ENCODE data around the gene MAPK8IP3.

Gene MAPK8IP3

GRCh38 chr16:1670866-1671265 is 35.1 kb upstream of the MAPK8IP3 start:
- Histone ChIP-seq H3K4me1 (ENCODE audit: insufficient read depth, insufficient read length) (no peaks in the 10 kb centered on the region), H3K4me3 (ENCODE audit: insufficient read length, low read depth) (no peak overlapping the region), H3K9me3 (ENCODE audit: insufficient read depth, low read length) (no peaks in the 10 kb centered on the region), H3K9ac (ENCODE audit: insufficient read length, low read depth) (no peak overlapping the region), H3K27me3 (ENCODE audit: insufficient read depth, insufficient read length) (no peaks in the 10 kb centered on the region), H3K36me3 (ENCODE audit: insufficient read depth, insufficient read length, low read length) (peaks cover 97% of the 10 kb centered on the region)
- DNase-seq (ENCODE audit: low read depth, low spot score) = no peak
- TF ChIP-seq ZNF274 (IDR thresholded peaks at IDR 0.05; ENCODE audit: low read depth, low read length) = no peak
- TF ChIP-seq SUZ12 (IDR thresholded peaks at IDR 0.05; ENCODE audit: extremely low read depth, insufficient read depth, insufficient read length) = no peak
- TF ChIP-seq YY1 (IDR thresholded peaks at IDR 0.05; ENCODE audit: insufficient read depth, insufficient read length) = no peak

DNA sequence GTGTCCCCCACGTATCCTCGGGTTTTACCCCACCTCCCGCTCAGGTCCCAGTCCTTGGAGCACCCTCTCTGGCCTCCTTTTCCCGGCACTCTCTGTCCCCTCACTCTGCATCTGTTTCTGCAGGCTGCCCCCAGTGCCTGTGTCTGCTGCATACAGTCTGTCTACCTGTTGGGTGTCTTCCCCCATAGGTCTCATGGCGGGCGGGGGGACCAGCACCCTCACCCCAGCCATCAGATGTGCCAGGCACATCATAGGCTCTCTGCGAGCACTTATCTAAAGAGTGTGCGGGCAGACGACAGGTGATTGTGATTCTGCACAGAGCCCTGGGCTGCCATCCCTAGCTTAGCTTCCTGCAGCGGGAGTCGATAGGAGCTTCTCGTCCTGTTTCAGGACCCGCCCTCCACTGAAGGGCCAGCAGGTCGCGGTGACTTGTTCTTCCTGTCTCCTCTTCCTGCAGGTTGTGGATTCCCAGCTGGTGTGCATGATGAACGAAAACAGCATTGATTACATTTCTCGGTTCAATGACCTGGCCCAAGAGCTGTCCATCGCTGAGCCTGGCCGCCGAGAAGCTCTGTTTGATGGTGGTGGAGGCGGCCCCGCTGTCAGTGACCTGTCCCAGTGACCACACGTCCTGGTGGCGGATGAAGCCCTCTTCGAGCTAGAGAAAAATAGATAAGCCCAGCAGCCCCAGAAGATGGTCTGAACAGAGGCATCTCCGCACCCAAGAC is 32.4 kb upstream of the MAPK8IP3 start:
- Histone ChIP-seq H3K27me3 (ENCODE audit: insufficient read depth, insufficient read length) (no peaks in the 10 kb centered on the region), H3K9ac (ENCODE audit: insufficient read length, low read depth) (no peak overlapping the region), H3K36me3 (ENCODE audit: insufficient read depth, insufficient read length, low read length) (peaks cover 73% of the 10 kb centered on the region), H3K4me3 (ENCODE audit: insufficient read length, low read depth) (no peak overlapping the region), H3K4me1 (ENCODE audit: insufficient read depth, insufficient read length) (no peaks in the 10 kb centered on the region), H3K9me3 (ENCODE audit: insufficient read depth, low read length) (no peaks in the 10 kb centered on the region)
- DNase-seq (ENCODE audit: low read depth, low spot score) = no peak
- TF ChIP-seq YY1 (IDR thresholded peaks at IDR 0.05; ENCODE audit: insufficient read depth, insufficient read length) (no peak), ZNF274 (IDR thresholded peaks at IDR 0.05; ENCODE audit: low read depth, low read length) (no peak), SUZ12 (IDR thresholded peaks at IDR 0.05; ENCODE audit: extremely low read depth, insufficient read depth, insufficient read length) (no peak)

DNA sequence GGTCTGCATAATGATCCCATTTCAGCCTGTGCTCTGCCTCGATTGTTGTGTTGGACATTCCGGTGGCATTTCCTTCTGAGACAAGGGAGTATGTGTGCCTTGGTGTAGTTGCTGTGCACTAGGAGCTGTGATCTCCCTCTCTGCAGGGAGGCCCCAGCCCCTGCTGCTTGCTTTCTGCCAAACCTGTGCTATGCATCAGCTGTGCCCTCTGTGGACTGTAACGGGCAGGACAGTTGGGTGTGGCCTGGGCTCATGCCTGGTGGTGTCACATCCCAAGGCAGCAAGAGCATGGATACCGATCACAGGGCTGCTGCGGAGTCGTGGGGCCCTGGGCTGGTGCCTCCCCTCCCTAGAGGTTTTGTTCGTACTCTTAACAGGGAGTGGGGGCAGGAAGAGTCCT is 31.7 kb upstream of the MAPK8IP3 start:
- Histone ChIP-seq H3K9ac (ENCODE audit: insufficient read length, low read depth) (no peak overlapping the region), H3K27me3 (ENCODE audit: insufficient read depth, insufficient read length) (no peaks in the 10 kb centered on the region), H3K36me3 (ENCODE audit: insufficient read depth, insufficient read length, low read length) (peaks cover 66% of the 10 kb centered on the region), H3K4me1 (ENCODE audit: insufficient read depth, insufficient read length) (no peaks in the 10 kb centered on the region), H3K9me3 (ENCODE audit: insufficient read depth, low read length) (no peaks in the 10 kb centered on the region), H3K4me3 (ENCODE audit: insufficient read length, low read depth) (no peak overlapping the region)
- no peak for DNase-seq (ENCODE audit: low read depth, low spot score)
- TF ChIP-seq SUZ12 (IDR thresholded peaks at IDR 0.05; ENCODE audit: extremely low read depth, insufficient read depth, insufficient read length) = no peak
- no peak for TF ChIP-seq ZNF274 (IDR thresholded peaks at IDR 0.05; ENCODE audit: low read depth, low read length)
- no peak for TF ChIP-seq YY1 (IDR thresholded peaks at IDR 0.05; ENCODE audit: insufficient read depth, insufficient read length)

DNA sequence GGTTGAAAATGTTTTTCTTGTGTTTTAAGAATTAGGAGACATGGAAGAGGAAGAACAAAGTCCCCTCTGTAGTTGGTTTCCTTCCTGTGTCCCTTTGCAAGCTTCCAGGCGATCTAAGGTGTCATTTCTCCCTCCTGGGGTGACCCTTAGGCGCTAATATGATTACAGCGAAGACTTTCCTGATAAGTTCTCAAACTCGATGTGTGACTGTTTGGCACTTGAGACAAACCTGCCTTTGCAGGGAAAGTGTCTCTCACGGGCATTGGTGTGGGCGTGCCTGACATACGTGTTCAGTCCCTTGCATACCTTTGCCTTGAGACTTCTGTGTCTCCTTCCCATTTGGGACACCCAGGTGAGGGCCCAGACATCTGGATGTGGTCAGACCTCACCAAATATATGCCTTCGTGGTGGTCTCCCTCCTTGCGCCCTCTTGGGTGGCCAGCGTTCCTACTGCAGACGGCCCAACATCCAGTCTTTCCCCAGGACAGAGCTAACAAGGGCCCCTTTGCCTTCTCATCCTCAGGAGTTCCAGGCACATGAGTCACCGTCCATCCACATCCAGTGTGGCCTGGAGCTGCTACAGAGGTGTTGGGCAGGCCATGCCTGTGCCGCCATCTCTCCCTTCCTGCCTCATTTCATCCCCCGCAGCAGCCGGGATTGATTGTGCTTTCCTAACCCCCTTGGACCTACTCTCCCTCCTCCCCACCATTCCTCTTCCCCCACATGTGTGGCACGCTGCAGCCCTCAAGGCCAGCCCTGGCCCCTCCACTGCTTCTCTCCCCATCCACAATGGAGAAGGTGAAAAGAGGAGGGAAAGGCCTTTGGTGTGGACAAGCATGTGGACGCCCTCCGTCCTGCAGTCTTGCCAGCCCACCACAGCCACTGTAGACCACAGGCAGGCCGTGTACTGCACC is 31.0 kb upstream of the MAPK8IP3 start:
- H3K4me3 ChIP-seq (ENCODE audit: insufficient read length, low read depth) = no peak overlapping the region
- no peak for TF ChIP-seq SUZ12 (IDR thresholded peaks at IDR 0.05; ENCODE audit: extremely low read depth, insufficient read depth, insufficient read length)
- TF ChIP-seq ZNF274 (IDR thresholded peaks at IDR 0.05; ENCODE audit: low read depth, low read length) = no peak
- no peak for TF ChIP-seq YY1 (IDR thresholded peaks at IDR 0.05; ENCODE audit: insufficient read depth, insufficient read length)
- H3K27me3 ChIP-seq (ENCODE audit: insufficient read depth, insufficient read length) = no peaks in the 10 kb centered on the region
- no peak for DNase-seq (ENCODE audit: low read depth, low spot score)
- no peak overlapping the region for H3K9ac ChIP-seq (ENCODE audit: insufficient read length, low read depth)
- H3K4me1 ChIP-seq (ENCODE audit: insufficient read depth, insufficient read length) = no peaks in the 10 kb centered on the region
- peaks cover 62% of the 10 kb centered on the region for H3K36me3 ChIP-seq (ENCODE audit: insufficient read depth, insufficient read length, low read length)
- no peaks in the 10 kb centered on the region for H3K9me3 ChIP-seq (ENCODE audit: insufficient read depth, low read length)

DNA sequence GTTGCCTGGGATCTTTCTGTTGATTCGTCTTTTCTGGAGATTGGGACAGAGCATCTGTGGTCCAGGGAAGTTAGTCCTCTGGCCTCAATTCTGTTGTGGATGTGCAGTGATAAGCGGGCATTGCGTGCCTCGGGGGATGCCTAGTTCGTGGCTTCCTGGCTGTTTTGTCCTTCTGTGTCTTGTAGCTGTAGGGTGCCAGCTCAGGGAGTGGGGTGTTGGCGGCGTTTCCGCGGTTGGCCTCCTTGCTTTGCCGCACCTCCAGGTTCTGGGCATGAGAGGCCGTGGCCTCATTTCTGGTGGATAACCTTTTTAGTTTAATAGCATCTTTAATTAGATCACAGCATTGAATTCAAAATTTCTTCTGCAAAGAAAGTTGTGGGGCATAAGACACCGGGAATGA is 29.3 kb upstream of the MAPK8IP3 start:
- Histone ChIP-seq H3K27me3 (ENCODE audit: insufficient read depth, insufficient read length) (no peaks in the 10 kb centered on the region), H3K9me3 (ENCODE audit: insufficient read depth, low read length) (no peaks in the 10 kb centered on the region), H3K9ac (ENCODE audit: insufficient read length, low read depth) (no peak overlapping the region), H3K36me3 (ENCODE audit: insufficient read depth, insufficient read length, low read length) (peaks cover 64% of the 10 kb centered on the region), H3K4me1 (ENCODE audit: insufficient read depth, insufficient read length) (peaks cover 2% of the 10 kb centered on the region), H3K4me3 (ENCODE audit: insufficient read length, low read depth) (no peak overlapping the region)
- DNase-seq (ENCODE audit: low read depth, low spot score) = no peak
- TF ChIP-seq ZNF274 (IDR thresholded peaks at IDR 0.05; ENCODE audit: low read depth, low read length) = no peak
- TF ChIP-seq YY1 (IDR thresholded peaks at IDR 0.05; ENCODE audit: insufficient read depth, insufficient read length) = no peak
- TF ChIP-seq SUZ12 (IDR thresholded peaks at IDR 0.05; ENCODE audit: extremely low read depth, insufficient read depth, insufficient read length) = no peak

DNA sequence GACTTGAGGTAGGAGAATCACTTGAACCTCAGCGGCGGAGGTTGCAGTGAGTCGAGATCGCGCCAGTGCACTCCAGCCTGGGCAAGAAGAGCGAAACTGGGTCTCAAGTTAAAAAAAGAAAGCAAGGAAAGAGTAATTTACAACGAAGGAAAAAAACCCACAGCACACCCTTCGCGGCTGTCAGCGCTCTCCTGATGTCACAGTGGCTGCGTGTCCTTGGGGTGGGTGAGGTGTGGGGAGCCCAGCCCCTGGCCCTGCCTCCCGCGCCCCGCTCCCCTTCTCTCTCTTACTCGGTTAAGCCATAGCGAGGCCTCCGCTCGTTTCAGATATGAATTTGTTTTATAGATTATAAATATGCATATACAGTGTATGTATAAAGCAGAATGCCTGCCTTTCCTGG is 28.7 kb upstream of the MAPK8IP3 start:
- H3K9ac ChIP-seq (ENCODE audit: insufficient read length, low read depth) = no peak overlapping the region
- peaks cover 62% of the 10 kb centered on the region for H3K36me3 ChIP-seq (ENCODE audit: insufficient read depth, insufficient read length, low read length)
- H3K4me3 ChIP-seq (ENCODE audit: insufficient read length, low read depth) = no peak overlapping the region
- DNase-seq (ENCODE audit: low read depth, low spot score) = no peak
- H3K9me3 ChIP-seq (ENCODE audit: insufficient read depth, low read length) = no peaks in the 10 kb centered on the region
- peaks cover 2% of the 10 kb centered on the region for H3K4me1 ChIP-seq (ENCODE audit: insufficient read depth, insufficient read length)
- no peak for TF ChIP-seq YY1 (IDR thresholded peaks at IDR 0.05; ENCODE audit: insufficient read depth, insufficient read length)
- TF ChIP-seq ZNF274 (IDR thresholded peaks at IDR 0.05; ENCODE audit: low read depth, low read length) = no peak
- no peak for TF ChIP-seq SUZ12 (IDR thresholded peaks at IDR 0.05; ENCODE audit: extremely low read depth, insufficient read depth, insufficient read length)
- no peaks in the 10 kb centered on the region for H3K27me3 ChIP-seq (ENCODE audit: insufficient read depth, insufficient read length)

DNA sequence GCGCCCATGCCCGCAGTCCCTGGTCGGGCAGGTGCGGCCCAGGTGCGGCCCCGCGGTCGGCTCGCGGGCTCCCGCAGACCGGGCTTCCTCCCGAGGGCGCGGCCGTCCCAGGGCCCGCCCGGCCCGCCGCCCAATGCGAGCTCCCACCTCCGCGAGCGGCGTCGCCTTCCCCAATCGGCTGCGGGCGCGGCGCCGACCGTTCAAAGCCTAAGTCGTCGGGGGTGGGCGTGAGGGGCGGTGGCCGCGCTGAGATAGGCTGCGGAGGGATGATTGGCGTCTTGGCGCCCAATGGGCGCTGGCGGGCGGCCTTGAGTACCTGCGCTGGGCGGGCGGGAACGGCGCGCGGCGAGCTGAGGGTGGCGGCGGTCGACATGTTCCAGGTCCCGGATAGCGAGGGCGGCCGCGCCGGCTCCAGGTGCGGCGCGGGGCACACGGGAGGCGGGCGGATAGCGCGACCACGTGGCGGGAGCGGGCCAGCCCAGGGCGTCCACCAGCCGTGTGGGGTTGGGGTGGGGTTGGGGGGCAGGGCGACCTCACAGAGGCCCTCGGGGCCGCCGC is 28.0 kb upstream of the MAPK8IP3 start, which contains the start of gene JPT2:
TSS of gene JPT2 (plus strand) at position 338 of the 558 bp plus-strand sequence. CDS start at position 372, 34 bp downstream.
- H3K27me3 ChIP-seq (ENCODE audit: insufficient read depth, insufficient read length) = no peaks in the 10 kb centered on the region

More for the DNA sequence above, 28.0 kb upstream of the MAPK8IP3 start, which contains the start of gene JPT2:
- peak within 1 kb of the TSS; percentile 98 for H3K9ac ChIP-seq (ENCODE audit: insufficient read length, low read depth)
- peaks cover 2% of the 10 kb centered on the region for H3K4me1 ChIP-seq (ENCODE audit: insufficient read depth, insufficient read length)
- H3K4me3 ChIP-seq (ENCODE audit: insufficient read length, low read depth) = peak within 1 kb of the TSS; percentile 84
- H3K36me3 ChIP-seq (ENCODE audit: insufficient read depth, insufficient read length, low read length) = peaks cover 56% of the 10 kb centered on the region
- no peak for TF ChIP-seq SUZ12 (IDR thresholded peaks at IDR 0.05; ENCODE audit: extremely low read depth, insufficient read depth, insufficient read length)
- no peak for TF ChIP-seq ZNF274 (IDR thresholded peaks at IDR 0.05; ENCODE audit: low read depth, low read length)
- no peak for TF ChIP-seq YY1 (IDR thresholded peaks at IDR 0.05; ENCODE audit: insufficient read depth, insufficient read length)
- no peaks in the 10 kb centered on the region for H3K9me3 ChIP-seq (ENCODE audit: insufficient read depth, low read length)
- peak; percentile 98 for DNase-seq (ENCODE audit: low read depth, low spot score)
